WTC11 (cell line): ENCODE data around the gene HSPA12A. TPM values are rescaled to one million over a fixed set of nuclear protein-coding genes. Genes with fewer than 3 reads are reported as not detected.

Experiments used
- ATAC-seq: fragments of 200-7000 bp; cut with Tn5 transposase; 2 replicates; pipeline ENCODE4 v1.10.0; 2021; ENCODE audit warnings: mild to moderate bottlenecking, moderate library complexity
- Bru-seq: library from RNA; stranded (reverse); fragments of 400-500 nt; gene quantifications from one replicate; lab custom pipeline; 2021; lab: Mats Ljungman, UMichigan
- CTCF ChIA-PET: fragments of 300-600 bp; sonication (Branson Sonifier 250); formaldehyde crosslinking; loops from one replicate; lab custom pipeline; 2021; ENCODE audit warnings: antibody characterized with exemption; lab: Charles Lee
- POLR2A ChIA-PET: fragments of 350-600 bp; sonication (Branson Sonifier 250); formaldehyde crosslinking; loops from one replicate; lab custom pipeline; 2021; ENCODE audit warnings: antibody characterized with exemption; lab: Charles Lee
- DNase-seq: peaks from one replicate; pipeline ENCODE4 v3.0.0; 2021; ENCODE audit warnings: low spot score
- H3K27ac Mint-ChIP-seq: 2 replicates; pipeline ENCODE4 v1.8.0; 2021; ENCODE audit warnings: mixed read lengths
- H3K27me3 Mint-ChIP-seq: 2 replicates; pipeline ENCODE4 v1.8.0; 2021; ENCODE audit warnings: low read depth, mild to moderate bottlenecking, moderate library complexity, mixed read lengths
- H3K36me3 Mint-ChIP-seq: 2 replicates; pipeline ENCODE4 v1.8.0; 2021; ENCODE audit warnings: mixed read lengths
- H3K4me1 Mint-ChIP-seq: 2 replicates; pipeline ENCODE4 v1.8.0; 2022; ENCODE audit warnings: mixed read lengths
- H3K4me3 Mint-ChIP-seq: 2 replicates; pipeline ENCODE4 v1.8.0; 2021; ENCODE audit warnings: mild to moderate bottlenecking, moderate library complexity, mixed read lengths
- H3K9me3 Mint-ChIP-seq: 2 replicates; pipeline ENCODE4 v1.8.0; 2021; ENCODE audit warnings: mixed read lengths
- CREB1 ChIP-seq: sonication (generic); formaldehyde crosslinking; IDR thresholded peaks from 2 replicates; pipeline ENCODE4 v1.8.0; 2023; ENCODE audit warnings: mild to moderate bottlenecking, missing genetic modification reagents
- CREM ChIP-seq: sonication (generic); formaldehyde crosslinking; IDR thresholded peaks from 2 replicates; pipeline ENCODE4 v1.8.1; 2022; ENCODE audit warnings: mild to moderate bottlenecking, missing genetic modification reagents, moderate library complexity
- CTCF ChIP-seq: fragments of 200-600 bp; IDR thresholded peaks from 2 replicates; pipeline ENCODE4 v1.8.0; 2022; ENCODE audit warnings: antibody characterized with exemption
- E2F5 ChIP-seq: sonication (generic); formaldehyde crosslinking; IDR thresholded peaks from 2 replicates; pipeline ENCODE4 v1.8.1; 2022; ENCODE audit warnings: mild to moderate bottlenecking, moderate library complexity, missing genetic modification reagents
- HMGXB4 ChIP-seq: sonication (generic); formaldehyde crosslinking; IDR thresholded peaks from 2 replicates; pipeline ENCODE4 v1.8.1; 2023; ENCODE audit warnings: mild to moderate bottlenecking, moderate library complexity, missing genetic modification reagents
- MAX ChIP-seq: sonication (generic); formaldehyde crosslinking; IDR thresholded peaks from 2 replicates; pipeline ENCODE4 v1.8.0; 2022; ENCODE audit warnings: mild to moderate bottlenecking, missing genetic modification reagents
- NFYB ChIP-seq: sonication (generic); formaldehyde crosslinking; conservative IDR thresholded peaks from 2 replicates; pipeline ENCODE4 v1.8.0; 2022; ENCODE audit warnings: low read depth, missing genetic modification reagents
- SP1 ChIP-seq: sonication (generic); formaldehyde crosslinking; conservative IDR thresholded peaks from 2 replicates; pipeline ENCODE4 v1.8.1; 2022; ENCODE audit warnings: missing genetic modification reagents
- ZNF219 ChIP-seq: sonication (generic); formaldehyde crosslinking; IDR thresholded peaks from 2 replicates; pipeline ENCODE4 v1.8.0; 2023; ENCODE audit warnings: missing genetic modification reagents, mild to moderate bottlenecking, borderline replicate concordance
- ZNF423 ChIP-seq: fragments of 250-450 bp; sonication (Bioruptor Pico); IDR thresholded peaks from 2 replicates; pipeline ENCODE4 v2.1.2; 2022; ENCODE audit warnings: mild to moderate bottlenecking, moderate library complexity
- long read RNA-seq, 3 experiments: library from RNA in 1 of 3; library from capped mRNA in 1 of 3; library from polyadenylated mRNA in 1 of 3; unstranded in 2 of 3; stranded (forward) in 1 of 3; transcript quantifications; one replicate each; pipeline ENCODE4 v2.0.0, GENCODE V29; 2021
- total RNA-seq: library from RNA; stranded (reverse); gene quantifications from 3 replicates; pipeline ENCODE4 v1.2.3, GENCODE V29; 2021
- TF ChIP-seq, protein P1 (sequence below): sonication (generic); formaldehyde crosslinking; IDR thresholded peaks from 2 replicates; pipeline ENCODE4 v1.8.0; 2022; ENCODE audit warnings: mild to moderate bottlenecking, missing genetic modification reagents

HSPA12A gene
- total RNA-seq, result 5.0 to 7.2 TPM (median 5.2 TPM) in 3 replicates
- percentile 47 among the genes with signal in this experiment for Bru-seq, nascent RNA
- long read RNA-seq, experiment 1, full-length matches to known transcripts, result 7 of 27 reads
- long read RNA-seq, experiment 1, partial matches to known transcripts, result 1 of 27 reads
- long read RNA-seq, experiment 1, other reads (novel, unspliced or antisense), result 19 of 27 reads
- long read RNA-seq, experiment 2, full-length matches to known transcripts, result 1 of 8 reads
- long read RNA-seq, experiment 2, partial matches to known transcripts, result 1 of 8 reads
- long read RNA-seq, experiment 2, other reads (novel, unspliced or antisense), result 6 of 8 reads
- long read RNA-seq, experiment 3, partial matches to known transcripts, result 0 of 2 reads
- long read RNA-seq, experiment 3, other reads (novel, unspliced or antisense), result 2 of 2 reads

GRCh38 chr10:116742367-116743265 is at the start of gene HSPA12A:
Gene HSPA12A, minus strand, starts transcription at chr10:116742566. Its CDS starts 97 bp downstream, at chr10:116742469.
- H3K27ac Mint-ChIP-seq, result no peak within 1 kb of the TSS
- ChIA-PET CTCF (interaction anchor here (0.9 to 1.9 kb wide), 9 partner anchors 18 to 434 kb away, joined by 3 to 8 read pairs (median 6); no protein-coding TSS in a partner anchor), POLR2A (interaction anchor here (0.6 kb wide), 1 partner anchor 532 kb away, joined by 3 read pairs; no protein-coding TSS in a partner anchor)
- DNase-seq (peak; percentile 76), ATAC-seq (peak; percentile 84)
- H3K27me3 Mint-ChIP-seq, result peaks cover 66% of the 10 kb centered on the region
- TF ChIP-seq ZNF423 (peak; percentile 71; the same call in 1 of the 2 replicates), ZNF219 (CRISPR knock-in tag) (no peak), E2F5 (0 out of 2 replicates have a peak, but pooled peaks have one; percentile 32), HMGXB4 (0 out of 2 replicates have a peak, but pooled peaks have one; percentile 40)
- no peaks in the 10 kb centered on the region for H3K36me3 Mint-ChIP-seq
- no peaks in the 10 kb centered on the region for H3K9me3 Mint-ChIP-seq
- H3K4me3 Mint-ChIP-seq, result peak within 1 kb of the TSS; percentile 69
- peaks cover 9% of the 10 kb centered on the region for H3K4me1 Mint-ChIP-seq

DNA sequence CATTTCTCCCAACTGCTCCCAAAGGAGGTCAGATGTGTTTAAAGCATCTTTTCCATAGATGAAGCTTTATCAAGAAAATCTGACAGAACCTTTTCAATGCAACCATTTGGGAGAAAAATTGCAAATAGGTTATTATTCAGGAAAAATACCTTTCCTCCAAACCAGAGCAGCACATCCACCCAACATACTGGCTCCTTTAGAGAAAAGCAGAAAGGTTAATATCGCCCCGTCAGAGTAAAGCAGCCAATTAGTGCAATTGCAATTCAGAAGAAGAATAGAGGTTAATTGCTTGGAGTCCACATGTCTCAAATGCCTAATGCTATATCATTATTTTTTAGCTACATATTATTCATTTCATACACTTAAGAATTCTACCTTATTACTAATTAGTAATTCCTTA is 48.9 kb upstream of the HSPA12A start:
- Mint-ChIP-seq H3K27me3 (peaks cover 5% of the 10 kb centered on the region; the same call in 1 of the 2 replicates), H3K4me3 (no peak overlapping the region), H3K4me1 (peaks cover 10% of the 10 kb centered on the region; the same call in 1 of the 2 replicates), H3K36me3 (no peaks in the 10 kb centered on the region), H3K9me3 (no peaks in the 10 kb centered on the region), H3K27ac (no peak overlapping the region)
- DNase-seq (no peak), ATAC-seq (no peak)
- ChIA-PET POLR2A (interaction anchor here (0.6 kb wide), 1 partner anchor 164 kb away, joined by 5 read pairs; no protein-coding TSS in a partner anchor), CTCF (interaction anchor here (0.6 to 1.5 kb wide), 4 partner anchors 109 to 383 kb away, joined by 4 to 5 read pairs (median 4); no protein-coding TSS in a partner anchor)
- no peak for TF ChIP-seq CREB1 (CRISPR knock-in tag)
- TF ChIP-seq NFYB (CRISPR knock-in tag), result no peak
- TF ChIP-seq, protein P1, sequence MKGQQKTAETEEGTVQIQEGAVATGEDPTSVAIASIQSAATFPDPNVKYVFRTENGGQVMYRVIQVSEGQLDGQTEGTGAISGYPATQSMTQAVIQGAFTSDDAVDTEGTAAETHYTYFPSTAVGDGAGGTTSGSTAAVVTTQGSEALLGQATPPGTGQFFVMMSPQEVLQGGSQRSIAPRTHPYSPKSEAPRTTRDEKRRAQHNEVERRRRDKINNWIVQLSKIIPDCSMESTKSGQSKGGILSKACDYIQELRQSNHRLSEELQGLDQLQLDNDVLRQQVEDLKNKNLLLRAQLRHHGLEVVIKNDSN (CRISPR knock-in tag), result no peak
- TF ChIP-seq CREM, result no peak

DNA sequence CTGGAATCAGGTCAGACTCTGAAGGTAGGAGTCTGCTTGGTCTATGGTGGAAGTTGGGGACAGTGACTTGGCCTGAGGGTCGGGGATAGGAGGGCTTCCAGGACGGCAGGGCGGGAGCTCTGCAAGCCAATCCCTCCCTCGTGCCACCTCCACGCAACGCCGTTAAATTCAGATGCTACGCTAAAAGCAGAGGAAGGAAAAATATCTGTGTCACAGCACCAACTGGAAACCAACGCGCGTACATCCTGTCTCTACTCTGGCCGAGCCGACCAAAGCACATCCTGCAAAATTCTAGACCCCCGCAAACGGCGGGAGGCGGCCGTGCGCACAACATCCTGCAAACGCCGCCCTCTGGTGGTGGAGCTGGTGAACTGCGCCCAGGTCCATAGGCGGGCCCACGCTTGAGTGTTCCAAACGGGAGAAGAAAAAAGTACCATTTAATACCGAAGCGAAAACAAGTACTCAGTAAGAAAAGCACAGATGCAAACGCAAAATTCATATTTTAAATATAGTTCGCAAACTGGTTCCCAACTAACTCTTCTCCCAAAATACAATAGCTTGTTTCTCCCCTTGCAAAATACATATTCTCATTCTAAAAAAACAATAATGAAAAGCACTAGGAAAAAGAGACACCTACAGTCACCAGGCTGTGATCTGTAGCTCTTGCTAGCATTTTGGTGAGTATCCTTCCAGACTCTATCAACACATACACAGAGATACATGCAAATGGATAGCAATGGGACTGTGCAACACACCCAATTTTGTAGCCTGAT is 45.7 kb upstream of the HSPA12A start:
- DNase-seq (peak; percentile 90), ATAC-seq (peak; percentile 91)
- Mint-ChIP-seq H3K36me3 (no peaks in the 10 kb centered on the region), H3K27ac (no peak overlapping the region), H3K4me1 (peaks cover 10% of the 10 kb centered on the region; the same call in 1 of the 2 replicates), H3K27me3 (0 out of 2 replicates have a peak, but pooled peaks cover 6% of the 10 kb centered on the region), H3K9me3 (no peaks in the 10 kb centered on the region), H3K4me3 (peak overlapping the region; percentile 55)
- TF ChIP-seq MAX (CRISPR knock-in tag) (peak; percentile 31; the same call in 1 of the 2 replicates), SP1 (peak; percentile 8; the same call in 1 of the 2 replicates), CTCF (peak; percentile 99), CREM (no peak)
- CTCF ChIA-PET, result interaction anchor here (0.5 to 3.4 kb wide), 35 partner anchors 8 to 655 kb away, joined by 3 to 41 read pairs (median 5); partner anchors contain the start of genes ENO4 and SHTN1
- POLR2A ChIA-PET, result interaction anchor here (1.2 to 1.4 kb wide), 2 partner anchors 107 to 118 kb away, joined by 3 read pairs; no protein-coding TSS in a partner anchor
